Caco-2 (cell line): ENCODE data around the gene ADCY9. TPM values are rescaled to one million over a fixed set of nuclear protein-coding genes. Genes with fewer than 3 reads are reported as not detected.

Experiments used
- BruUV-seq: library from RNA; stranded (reverse); fragments of 400-500 nt; replicated peaks from 2 replicates; lab custom pipeline; 2021; lab: Mats Ljungman, UMichigan
- CTCF ChIA-PET: fragments of 300-600 bp; sonication (Branson Sonifier 250); formaldehyde crosslinking; loops from one replicate; lab custom pipeline; 2022; ENCODE audit warnings: antibody characterized with exemption; lab: Charles Lee
- POLR2A ChIA-PET: fragments of 300-600 bp; sonication (Branson Sonifier 250); formaldehyde crosslinking; loops from one replicate; lab custom pipeline; 2022; ENCODE audit warnings: antibody characterized with exemption; lab: Charles Lee
- DNase-seq, 2 experiments: peaks; one replicate each; pipeline versions ENCODE4 v3.0.0 to v3.0.0-alpha.2; 2020 to 2022
- H3K27me3 ChIP-seq: replicated peaks from 2 replicates; pipeline ENCODE4 v1.6.0; 2011; ENCODE audit warnings: low read length; ENCODE audit not compliant: control insufficient read depth, insufficient read depth
- H3K36me3 ChIP-seq: 2 replicates; pipeline ENCODE4 v1.5.1; 2011; ENCODE audit warnings: low read length; ENCODE audit not compliant: control insufficient read depth, insufficient read depth
- H3K4me1 ChIP-seq: fragments of 250-450 bp; sonication (Bioruptor Pico); 2 replicates; pipeline ENCODE4 v1.5.1; 2020; ENCODE audit warnings: mild to moderate bottlenecking
- H3K4me3 ChIP-seq: 2 replicates; pipeline ENCODE4 v1.5.1; 2011; ENCODE audit warnings: low read depth, mild to moderate bottlenecking, control low read depth, low read length
- H3K9me3 ChIP-seq: fragments of 250-450 bp; sonication (Bioruptor Pico); 2 replicates; pipeline ENCODE4 v1.5.1; 2020; ENCODE audit warnings: mild to moderate bottlenecking, moderate library complexity
- H3K27ac Mint-ChIP-seq: one replicate; pipeline ENCODE4 v1.8.0; 2022; ENCODE audit warnings: mixed read lengths; ENCODE audit not compliant: unreplicated experiment
- H3K27me3 Mint-ChIP-seq: one replicate; pipeline ENCODE4 v1.8.0; 2022; ENCODE audit warnings: mixed read lengths; ENCODE audit not compliant: insufficient read depth, unreplicated experiment
- H3K36me3 Mint-ChIP-seq: one replicate; pipeline ENCODE4 v1.8.0; 2022; ENCODE audit warnings: mild to moderate bottlenecking, mixed read lengths; ENCODE audit not compliant: insufficient read depth, unreplicated experiment
- H3K4me1 Mint-ChIP-seq: one replicate; pipeline ENCODE4 v1.8.0; 2022; ENCODE audit warnings: low read depth, mixed read lengths; ENCODE audit not compliant: unreplicated experiment
- H3K4me3 Mint-ChIP-seq: one replicate; pipeline ENCODE4 v1.8.0; 2022; ENCODE audit warnings: mild to moderate bottlenecking, moderate library complexity, mixed read lengths; ENCODE audit not compliant: unreplicated experiment
- H3K9me3 Mint-ChIP-seq: one replicate; pipeline ENCODE4 v1.8.0; 2022; ENCODE audit warnings: mixed read lengths; ENCODE audit not compliant: unreplicated experiment
- intact Hi-C: fragments of 100-400 bp; cut with micrococcal nuclease; formaldehyde crosslinking; loops from one replicate; pipeline ENCODE4 v1.10.0; 2022; ENCODE audit not compliant: unreplicated experiment
- total RNA-seq: library from RNA; stranded (reverse); gene quantifications from 2 replicates; pipeline ENCODE4 v1.2.3, GENCODE V29; 2022
- TF ChIP-seq, protein P1 (sequence below), 2 experiments: fragments of 200-600 bp in 1 of 2; IDR thresholded peaks; 1 replicate in 1 of 2; 2 replicates in 1 of 2; pipeline versions ENCODE4 v1.5.1 to v1.8.0; 2011 to 2022; ENCODE audit warnings: antibody characterized with exemption in 1 of 2, control low read depth in 1 of 2, inconsistent platforms in 1 of 2, low read depth in 1 of 2, low read length in 1 of 2, mild to moderate bottlenecking in 1 of 2, moderate library complexity in 1 of 2; ENCODE audit not compliant: insufficient read depth in 1 of 2, severe bottlenecking in 1 of 2, unreplicated experiment in 1 of 2

Gene ADCY9
- total RNA-seq, 1 experiment from 2014 or later: 11.5 TPM

GRCh38 chr16:3997231-3997841 is 118.9 kb downstream of the ADCY9 start:
- Mint-ChIP-seq H3K36me3 (no peaks in the 10 kb centered on the region), H3K27me3 (no peaks in the 10 kb centered on the region), H3K27ac (no peak overlapping the region), H3K9me3 (no peaks in the 10 kb centered on the region), H3K4me1 (no peaks in the 10 kb centered on the region), H3K4me3 (no peak overlapping the region)
- Histone ChIP-seq H3K27me3 (no peaks in the 10 kb centered on the region), H3K4me1 (no peaks in the 10 kb centered on the region), H3K4me3 (no peak overlapping the region), H3K36me3 (no peaks in the 10 kb centered on the region), H3K9me3 (no peaks in the 10 kb centered on the region)
- no peak for DNase-seq
- POLR2A ChIA-PET: no interaction called here
- TF ChIP-seq, protein P1, sequence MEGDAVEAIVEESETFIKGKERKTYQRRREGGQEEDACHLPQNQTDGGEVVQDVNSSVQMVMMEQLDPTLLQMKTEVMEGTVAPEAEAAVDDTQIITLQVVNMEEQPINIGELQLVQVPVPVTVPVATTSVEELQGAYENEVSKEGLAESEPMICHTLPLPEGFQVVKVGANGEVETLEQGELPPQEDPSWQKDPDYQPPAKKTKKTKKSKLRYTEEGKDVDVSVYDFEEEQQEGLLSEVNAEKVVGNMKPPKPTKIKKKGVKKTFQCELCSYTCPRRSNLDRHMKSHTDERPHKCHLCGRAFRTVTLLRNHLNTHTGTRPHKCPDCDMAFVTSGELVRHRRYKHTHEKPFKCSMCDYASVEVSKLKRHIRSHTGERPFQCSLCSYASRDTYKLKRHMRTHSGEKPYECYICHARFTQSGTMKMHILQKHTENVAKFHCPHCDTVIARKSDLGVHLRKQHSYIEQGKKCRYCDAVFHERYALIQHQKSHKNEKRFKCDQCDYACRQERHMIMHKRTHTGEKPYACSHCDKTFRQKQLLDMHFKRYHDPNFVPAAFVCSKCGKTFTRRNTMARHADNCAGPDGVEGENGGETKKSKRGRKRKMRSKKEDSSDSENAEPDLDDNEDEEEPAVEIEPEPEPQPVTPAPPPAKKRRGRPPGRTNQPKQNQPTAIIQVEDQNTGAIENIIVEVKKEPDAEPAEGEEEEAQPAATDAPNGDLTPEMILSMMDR (IDR thresholded peaks at IDR 0.05; ENCODE audit: insufficient read depth in 1 of 2, low read depth in 1 of 2, low read length in 1 of 2, severe bottlenecking in 1 of 2, unreplicated experiment in 1 of 2): no peak
- no TSS peak for BruUV-seq
- intact Hi-C loops: no loop called here
- CTCF ChIA-PET: no interaction called here

DNA sequence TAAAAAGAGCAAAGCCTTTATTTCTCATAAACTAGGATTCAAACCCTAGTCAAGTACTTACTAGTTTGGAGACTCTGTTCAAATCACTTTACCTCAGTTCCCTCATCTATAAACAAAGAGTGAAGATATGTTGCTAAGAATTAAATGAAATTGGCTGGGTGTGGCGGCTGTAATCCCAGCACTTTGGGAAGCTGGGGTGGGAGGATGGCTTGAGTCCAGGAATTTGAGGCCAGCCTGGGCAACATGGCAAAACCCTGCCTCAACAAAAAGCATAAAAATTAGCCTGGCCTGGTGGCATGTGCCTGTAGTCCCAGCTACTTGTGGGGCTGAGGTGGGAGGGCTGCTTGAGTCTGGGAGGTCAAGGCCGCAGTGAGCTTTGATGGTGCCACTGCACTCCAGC is 121.2 kb downstream of the ADCY9 start:
- DNase-seq: no peak
- no peaks in the 10 kb centered on the region for H3K9me3 Mint-ChIP-seq
- no peak overlapping the region for H3K4me3 Mint-ChIP-seq
- H3K27me3 Mint-ChIP-seq: no peaks in the 10 kb centered on the region
- H3K36me3 Mint-ChIP-seq: no peaks in the 10 kb centered on the region
- no peak overlapping the region for H3K4me3 ChIP-seq
- no TSS peak for BruUV-seq
- ChIA-PET POLR2A (no interaction called here), CTCF (interaction anchor here (0.7 kb wide), 2 partner anchors 22 to 178 kb away, joined by 3 read pairs; no protein-coding TSS in a partner anchor)
- no peak overlapping the region for H3K27ac Mint-ChIP-seq
- no peaks in the 10 kb centered on the region for H3K27me3 ChIP-seq
- no peaks in the 10 kb centered on the region for H3K4me1 ChIP-seq
- H3K9me3 ChIP-seq: no peaks in the 10 kb centered on the region
- TF ChIP-seq, protein P1 (IDR thresholded peaks at IDR 0.05; ENCODE audit: insufficient read depth in 1 of 2, low read depth in 1 of 2, low read length in 1 of 2, severe bottlenecking in 1 of 2, unreplicated experiment in 1 of 2): no peak
- no peaks in the 10 kb centered on the region for H3K4me1 Mint-ChIP-seq
- H3K36me3 ChIP-seq: no peaks in the 10 kb centered on the region
- intact Hi-C loops: no loop called here

DNA sequence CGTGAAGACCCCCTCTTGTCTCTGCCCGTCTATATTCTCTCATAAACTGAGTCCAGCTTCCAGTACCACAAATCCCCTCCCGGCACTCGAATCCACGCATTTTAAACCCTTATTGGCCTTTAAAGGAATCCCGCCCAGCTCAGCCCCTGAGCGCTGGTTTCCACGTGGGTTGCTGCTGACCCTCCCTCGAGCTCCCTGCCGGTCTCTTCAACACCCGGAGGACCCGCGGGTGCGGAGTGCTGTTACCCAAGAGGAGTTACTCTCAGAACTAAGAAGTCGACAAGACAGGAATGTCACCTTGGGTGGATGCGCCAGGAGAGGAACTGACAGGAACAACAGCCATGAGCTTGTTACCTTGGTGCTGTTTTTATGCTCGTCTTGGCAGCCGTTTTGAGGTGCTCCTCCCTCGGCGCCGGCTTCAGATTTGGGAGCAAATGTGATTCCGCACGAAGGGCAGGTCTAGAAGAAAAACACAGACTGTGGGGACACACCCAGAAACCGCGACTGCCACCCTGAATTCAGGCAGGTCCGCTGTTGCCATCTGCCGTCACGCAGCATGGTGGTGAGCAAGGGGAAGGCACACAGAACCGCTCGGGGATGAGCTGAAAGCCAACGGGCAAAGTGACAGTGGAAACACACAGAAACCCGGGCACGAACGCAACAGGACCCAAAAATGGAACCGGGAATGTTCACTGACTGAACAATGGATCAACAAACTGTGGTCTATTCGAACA is 123.0 kb downstream of the ADCY9 start:
- TF ChIP-seq, protein P1 (IDR thresholded peaks at IDR 0.05; ENCODE audit: insufficient read depth in 1 of 2, low read depth in 1 of 2, low read length in 1 of 2, severe bottlenecking in 1 of 2, unreplicated experiment in 1 of 2): no peak
- Histone ChIP-seq H3K4me1 (no peaks in the 10 kb centered on the region), H3K27me3 (no peaks in the 10 kb centered on the region), H3K9me3 (no peaks in the 10 kb centered on the region), H3K36me3 (no peaks in the 10 kb centered on the region), H3K4me3 (no peak overlapping the region)
- CTCF ChIA-PET: no interaction called here
- no peak for DNase-seq
- H3K27me3 Mint-ChIP-seq: no peaks in the 10 kb centered on the region
- H3K4me3 Mint-ChIP-seq: no peak overlapping the region
- POLR2A ChIA-PET: no interaction called here
- no peaks in the 10 kb centered on the region for H3K9me3 Mint-ChIP-seq
- intact Hi-C loops: no loop called here
- BruUV-seq: no TSS peak
- H3K27ac Mint-ChIP-seq: no peak overlapping the region
- no peaks in the 10 kb centered on the region for H3K36me3 Mint-ChIP-seq
- H3K4me1 Mint-ChIP-seq: no peaks in the 10 kb centered on the region
